ENCODE data around the gene ZNF74.

The ZNF74 gene

GRCh38 chr22:20428496-20429253 is 34.7 kb downstream of the ZNF74 start:
- TF ChIP-seq CTCF (IDR thresholded peaks at IDR 0.05; ENCODE audit: low read depth, low read length, missing control alignments), result no peak
- no peak for DNase-seq (ENCODE audit: extremely low read depth, low read depth)
- no peak overlapping the region for H3K4me3 ChIP-seq (replicated peaks; ENCODE audit: low read depth, low read length)

DNA sequence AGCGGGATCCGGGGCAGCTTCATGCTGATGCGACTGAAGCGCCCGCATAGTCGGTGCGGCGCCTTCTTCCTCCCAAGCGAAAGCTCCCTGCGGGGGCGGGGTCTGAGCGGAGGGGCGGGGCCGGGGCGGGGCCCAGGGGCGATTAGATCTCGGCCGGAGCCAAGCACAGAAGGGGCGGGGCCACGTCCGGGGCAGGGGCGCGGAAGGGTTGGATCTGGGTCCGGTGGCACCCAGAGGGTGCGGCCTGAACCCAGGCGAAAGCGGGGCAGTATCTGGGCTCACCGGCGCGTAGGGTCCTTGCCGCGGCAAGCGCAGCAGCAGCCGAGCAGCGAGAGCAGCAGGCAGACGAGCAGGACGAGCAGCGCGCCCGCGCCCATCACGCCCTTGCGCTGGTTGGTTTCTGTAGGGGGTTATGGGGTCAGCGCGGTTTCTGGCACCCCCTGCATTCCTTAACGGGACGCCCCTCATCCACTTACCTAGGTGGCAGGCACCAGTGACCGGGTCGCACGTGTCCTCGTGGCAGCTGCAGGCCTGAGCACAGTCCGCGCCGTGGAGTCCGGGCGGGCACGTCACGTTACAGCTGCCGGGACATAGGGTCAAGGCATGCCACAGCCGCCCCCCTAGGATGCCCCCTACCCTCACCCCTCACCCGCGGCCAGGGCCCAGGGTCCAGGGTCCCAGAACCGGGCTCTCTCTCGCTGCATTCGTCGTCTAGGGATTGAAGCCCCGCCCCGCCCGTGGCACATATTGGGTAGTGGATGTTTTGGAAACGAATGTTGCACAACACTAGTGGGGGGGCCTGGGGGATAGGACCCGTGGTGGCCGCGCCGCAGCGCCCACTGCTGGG is 35.5 kb downstream of the ZNF74 start:
- H3K4me3 ChIP-seq (replicated peaks; ENCODE audit: low read depth, low read length), result no peak overlapping the region
- no peak for TF ChIP-seq CTCF (IDR thresholded peaks at IDR 0.05; ENCODE audit: low read depth, low read length, missing control alignments)
- DNase-seq (ENCODE audit: extremely low read depth, low read depth), result no peak

GRCh38 chr22:20430101-20430719 is 36.3 kb downstream of the ZNF74 start:
- TF ChIP-seq CTCF (IDR thresholded peaks at IDR 0.05; ENCODE audit: low read depth, low read length, missing control alignments), result no peak
- no peak for DNase-seq (ENCODE audit: extremely low read depth, low read depth)
- no peak overlapping the region for H3K4me3 ChIP-seq (replicated peaks; ENCODE audit: low read depth, low read length)

DNA sequence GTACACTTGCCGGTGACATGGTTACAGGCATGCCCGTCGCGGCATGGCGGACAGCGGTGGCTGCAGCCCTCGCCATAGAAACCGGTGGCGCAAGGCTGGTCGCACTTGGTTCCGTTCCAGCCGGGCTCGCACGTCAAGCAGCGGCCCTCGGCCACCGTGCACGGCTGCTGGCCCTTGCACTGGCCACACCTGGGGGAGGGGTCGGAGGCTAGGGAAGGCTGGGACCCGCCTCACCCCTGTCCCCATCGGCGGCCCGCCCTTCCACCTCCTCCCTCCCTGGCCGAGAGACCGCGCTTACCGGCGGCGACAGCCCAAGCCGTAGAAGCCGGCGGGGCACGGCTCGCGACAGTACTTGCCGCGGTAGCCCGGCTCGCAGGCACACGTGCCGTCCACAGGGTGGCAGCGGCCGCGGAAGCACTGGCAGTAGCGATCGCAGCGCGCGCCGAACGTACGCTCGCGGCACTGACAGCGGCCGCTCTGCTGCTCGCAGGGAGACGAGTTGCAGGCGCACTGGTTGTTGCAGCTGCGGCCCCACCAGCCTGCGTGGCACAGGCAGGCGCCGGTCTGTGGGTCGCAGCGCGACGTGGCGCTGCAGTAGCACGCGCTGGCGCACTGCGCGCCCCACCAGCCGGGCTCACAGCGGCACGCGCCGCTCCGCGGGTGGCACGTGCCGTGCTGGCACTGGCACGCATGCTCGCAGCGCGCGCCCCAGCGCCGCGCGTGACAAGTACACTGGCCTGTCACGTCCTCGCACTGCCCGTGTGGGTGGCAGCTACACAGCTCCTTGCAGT is 37.0 kb downstream of the ZNF74 start:
- peak; percentile 14 for TF ChIP-seq CTCF (IDR thresholded peaks at IDR 0.05; ENCODE audit: low read depth, low read length, missing control alignments)
- DNase-seq (ENCODE audit: extremely low read depth, low read depth), result no peak
- H3K4me3 ChIP-seq (replicated peaks; ENCODE audit: low read depth, low read length), result no peak overlapping the region

DNA sequence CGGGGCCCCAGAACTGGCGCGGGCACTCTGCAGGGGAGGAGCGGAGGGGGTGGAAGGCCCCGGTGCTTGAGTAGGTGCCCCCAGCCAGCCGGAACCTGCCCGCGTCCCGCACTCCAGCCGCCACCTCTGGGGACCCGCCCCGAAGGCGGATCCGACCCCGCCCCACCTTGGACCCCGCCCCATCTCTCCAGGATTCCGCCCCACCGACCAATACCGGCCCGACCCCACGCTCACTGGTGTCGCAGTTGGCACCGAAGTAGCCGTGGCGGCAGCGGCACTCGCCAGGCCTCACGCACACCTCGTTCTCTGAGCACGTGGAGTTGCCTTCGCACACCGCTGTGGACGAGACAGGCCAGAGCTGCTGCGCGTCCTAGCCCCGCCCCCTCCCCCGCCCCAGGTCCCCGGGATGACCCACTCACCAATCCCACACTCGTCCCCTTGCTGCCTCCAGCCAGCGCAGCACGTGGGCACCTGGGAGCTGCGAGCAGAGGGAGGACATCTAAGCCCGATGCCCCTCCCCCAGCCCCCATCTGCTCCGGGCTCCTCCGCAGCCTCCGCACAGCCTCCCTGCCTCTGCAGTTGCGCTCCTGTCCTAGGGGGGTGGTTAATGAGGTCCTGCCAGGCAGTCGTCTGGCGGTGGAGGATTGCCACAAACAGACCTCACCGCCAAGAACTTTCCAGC is 37.7 kb downstream of the ZNF74 start:
- no peak overlapping the region for H3K4me3 ChIP-seq (replicated peaks; ENCODE audit: low read depth, low read length)
- no peak for DNase-seq (ENCODE audit: extremely low read depth, low read depth)
- no peak for TF ChIP-seq CTCF (IDR thresholded peaks at IDR 0.05; ENCODE audit: low read depth, low read length, missing control alignments)

GRCh38 chr22:20432244-20432686 is 38.3 kb downstream of the ZNF74 start:
- no peak for DNase-seq (ENCODE audit: extremely low read depth, low read depth)
- no peak overlapping the region for H3K4me3 ChIP-seq (replicated peaks; ENCODE audit: low read depth, low read length)
- TF ChIP-seq CTCF (IDR thresholded peaks at IDR 0.05; ENCODE audit: low read depth, low read length, missing control alignments), result no peak
